Heart left ventricle (tissue), 16 donors: Measurements from ENCODE around the gene PRICKLE3. TPM values are rescaled to one million over a fixed set of nuclear protein-coding genes. Genes with fewer than 3 reads are reported as not detected.

Experiments
- ATAC-seq, 4 donors: fragments of 200-7000 bp; cut with Tn5 transposase; one replicate each; pipeline ENCODE4 v1.9.1; 2020 to 2022; ENCODE audit warnings: moderate library complexity in 4 of 4, mild to moderate bottlenecking in 3 of 4, moderate number of reproducible peaks in 1 of 4
- DNase-seq, 5 donors: peaks; one replicate each; pipeline ENCODE4 v3.0.0-alpha.2; 2020
- H3K27ac ChIP-seq, 12 donors: fragments of 200-600 bp; sonication (generic) in 4 of 12; one replicate each; pipeline versions ENCODE4 v1.5.0 to v1.8.0; 2016 to 2022; ENCODE audit warnings: mild to moderate bottlenecking in 2 of 12
- H3K27me3 ChIP-seq, 9 donors: fragments of 200-600 bp; sonication (generic) in 2 of 9; one replicate each; pipeline versions ENCODE4 v1.5.1 to v1.8.0; 2016 to 2022; ENCODE audit warnings: mild to moderate bottlenecking in 3 of 9
- H3K36me3 ChIP-seq, 9 donors: fragments of 200-600 bp; sonication (generic) in 2 of 9; one replicate each; pipeline versions ENCODE4 v1.5.0 to v1.8.0; 2018 to 2022; ENCODE audit warnings: mild to moderate bottlenecking in 2 of 9
- H3K4me1 ChIP-seq, 12 donors: fragments of 200-600 bp; sonication (generic) in 4 of 12; one replicate each; pipeline versions ENCODE4 v1.5.0 to v1.8.0; 2016 to 2022; ENCODE audit warnings: mild to moderate bottlenecking in 3 of 12
- H3K4me3 ChIP-seq, 12 donors: fragments of 200-600 bp; sonication (generic) in 4 of 12; one replicate each; pipeline versions ENCODE4 v1.5.0 to v1.8.0; 2017 to 2022; ENCODE audit warnings: mild to moderate bottlenecking in 9 of 12, moderate library complexity in 4 of 12
- H3K9me3 ChIP-seq, 12 donors: fragments of 200-600 bp; sonication (generic) in 4 of 12; one replicate each; pipeline versions ENCODE4 v1.5.0 to v1.8.0; 2016 to 2022; ENCODE audit warnings: mild to moderate bottlenecking in 1 of 12
- POLR2A ChIP-seq, 2 donors: fragments of 450-650 bp; IDR thresholded peaks; one replicate each; pipeline ENCODE4 v1.6.1; 2017; ENCODE audit warnings: antibody characterized with exemption in 2 of 2, mild to moderate bottlenecking in 2 of 2, moderate library complexity in 2 of 2
- WGBS, 4 donors: extraction: QIAGEN DNeasy Blood & Tissue Kit in 2 of 4; methylation state at CpG; one replicate each; pipeline versions ENCODE4 v1.1.5 to v1.1.7; 2013 to 2018; 5-methylcytosine and 5-hydroxymethylcytosine counted together
- intact Hi-C, 10 donors: fragments of 100-400 bp; cut with DNase I; formaldehyde crosslinking; loops; one replicate each; pipeline versions ENCODE4 v1.11.1 to v1.14.2; 2022
- polyA plus RNA-seq, 2 donors: library from polyadenylated mRNA; stranded (reverse); fragments of 200-250 nt; gene quantifications; one replicate each; pipeline ENCODE4 v1.2.3, GENCODE V29; 2013
- total RNA-seq, 9 donors: library from RNA; depleted of rRNA in 2 of 9; stranded (reverse); fragments of >200 nt in 2 of 9; fragmentation: NEBNext Ultra II Directional in 3 of 9; extraction: Animal tissue kit (Norgen Biotek cat#: 25700) in 3 of 9; gene quantifications; one replicate each; pipeline versions ENCODE4 v1.1.0 to v1.2.4, GENCODE V29; 2016 to 2023
- TF ChIP-seq, protein P1 (sequence below), 12 donors: fragments of 200-600 bp; sonication (generic) in 4 of 12; IDR thresholded peaks; one replicate each; pipeline versions ENCODE4 v1.5.0 to v1.8.0; 2018 to 2022; ENCODE audit warnings: antibody characterized with exemption in 12 of 12, mild to moderate bottlenecking in 5 of 12
- donor health status: ischemic (EF 13 %, LVEDD 7.1; RV severe dilation, severe dysfunction).
- donor health status: healthy with polysubstance abuse.
- donor health status: DM: no; HTN: yes; CAD: no.
- donor health status: DM: no; HTN: no; CAD: no.
- donor health status: ischemic (EF 25% LVEDD 6.9; RV normal size, moderate dysfunction).
- donor health status: ischemic (EF 25% LVEDD 5.7; RV mildly dilated, moderate dysfunction).
- donor health status: healthy.
- donor health status: DM: yes; HTN: yes; CAD: no.
- donor health status: ischemic (EF 35%, LVEDD 5.7; RV mildly dilated, moderate dysfunction).
- donor health status: nonischemic (EF 11% LVEDD 7.7; RV severe dilation, severe dysfunction).
- donor health status: DM: yes; HTN: yes; CAD: no.
- donor health status: PGD.
- donor health status: ischemic (EF 29% LVEDD 5.4; RV normal size, mild dysfunction).
- donor health status: nonischemic (EF 23%, LVEDD 6.1; RV moderate dilation, normal function).

PRICKLE3 gene
- total and polyA plus RNA-seq, 11 donors, result 6.5 to 13.2 (median 9.3) TPM

DNA sequence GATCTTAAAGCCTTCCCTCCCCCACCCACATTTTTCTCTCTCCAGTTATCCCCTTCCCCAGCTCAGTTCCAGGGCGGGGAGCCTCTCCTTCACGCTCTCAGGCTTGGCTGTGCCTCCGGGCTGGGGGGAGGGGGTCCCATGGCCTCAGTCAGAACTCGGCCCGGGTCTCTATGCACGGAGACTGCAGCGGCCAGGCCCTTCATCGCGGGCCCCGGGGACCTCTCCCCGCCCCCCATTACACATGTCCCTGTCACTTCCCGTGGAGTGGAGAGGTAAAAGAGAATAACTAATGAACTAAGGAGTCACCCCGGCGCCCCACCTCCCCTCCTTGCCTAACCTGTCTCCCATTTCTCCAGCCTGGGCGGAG lies 838 bp upstream of the PRICKLE3 start:
- H3K4me3 ChIP-seq, result no peak overlapping the region
- H3K27ac ChIP-seq, result peak overlapping the region in 7 of 12 donors; percentile 75 to 89 (median 83)
- H3K9me3 ChIP-seq, result no peaks in the 10 kb centered on the region
- DNase-seq (no peak), ATAC-seq (no peak)
- H3K27me3 ChIP-seq, result no peaks in the 10 kb centered on the region
- peaks cover 0 to 23% (median 7%) of the 10 kb centered on the region in 12 donors for H3K4me1 ChIP-seq
- H3K36me3 ChIP-seq, result peaks cover 0 to 15% (median 7%) of the 10 kb centered on the region in 9 donors
- TF ChIP-seq, protein P1, sequence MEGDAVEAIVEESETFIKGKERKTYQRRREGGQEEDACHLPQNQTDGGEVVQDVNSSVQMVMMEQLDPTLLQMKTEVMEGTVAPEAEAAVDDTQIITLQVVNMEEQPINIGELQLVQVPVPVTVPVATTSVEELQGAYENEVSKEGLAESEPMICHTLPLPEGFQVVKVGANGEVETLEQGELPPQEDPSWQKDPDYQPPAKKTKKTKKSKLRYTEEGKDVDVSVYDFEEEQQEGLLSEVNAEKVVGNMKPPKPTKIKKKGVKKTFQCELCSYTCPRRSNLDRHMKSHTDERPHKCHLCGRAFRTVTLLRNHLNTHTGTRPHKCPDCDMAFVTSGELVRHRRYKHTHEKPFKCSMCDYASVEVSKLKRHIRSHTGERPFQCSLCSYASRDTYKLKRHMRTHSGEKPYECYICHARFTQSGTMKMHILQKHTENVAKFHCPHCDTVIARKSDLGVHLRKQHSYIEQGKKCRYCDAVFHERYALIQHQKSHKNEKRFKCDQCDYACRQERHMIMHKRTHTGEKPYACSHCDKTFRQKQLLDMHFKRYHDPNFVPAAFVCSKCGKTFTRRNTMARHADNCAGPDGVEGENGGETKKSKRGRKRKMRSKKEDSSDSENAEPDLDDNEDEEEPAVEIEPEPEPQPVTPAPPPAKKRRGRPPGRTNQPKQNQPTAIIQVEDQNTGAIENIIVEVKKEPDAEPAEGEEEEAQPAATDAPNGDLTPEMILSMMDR (IDR thresholded peaks at IDR 0.05), result no peak
- no peak for TF ChIP-seq POLR2A (IDR thresholded peaks at IDR 0.05)
- intact Hi-C loops, result loop anchor here in 1 of 10 donors (2.0 kb wide), 1 partner anchor 20 kb away; no protein-coding TSS in a partner anchor
- WGBS, 4 donors, result 56 to 64% (median 63%) methylated on average over 15 of the region's 15 CpGs

DNA sequence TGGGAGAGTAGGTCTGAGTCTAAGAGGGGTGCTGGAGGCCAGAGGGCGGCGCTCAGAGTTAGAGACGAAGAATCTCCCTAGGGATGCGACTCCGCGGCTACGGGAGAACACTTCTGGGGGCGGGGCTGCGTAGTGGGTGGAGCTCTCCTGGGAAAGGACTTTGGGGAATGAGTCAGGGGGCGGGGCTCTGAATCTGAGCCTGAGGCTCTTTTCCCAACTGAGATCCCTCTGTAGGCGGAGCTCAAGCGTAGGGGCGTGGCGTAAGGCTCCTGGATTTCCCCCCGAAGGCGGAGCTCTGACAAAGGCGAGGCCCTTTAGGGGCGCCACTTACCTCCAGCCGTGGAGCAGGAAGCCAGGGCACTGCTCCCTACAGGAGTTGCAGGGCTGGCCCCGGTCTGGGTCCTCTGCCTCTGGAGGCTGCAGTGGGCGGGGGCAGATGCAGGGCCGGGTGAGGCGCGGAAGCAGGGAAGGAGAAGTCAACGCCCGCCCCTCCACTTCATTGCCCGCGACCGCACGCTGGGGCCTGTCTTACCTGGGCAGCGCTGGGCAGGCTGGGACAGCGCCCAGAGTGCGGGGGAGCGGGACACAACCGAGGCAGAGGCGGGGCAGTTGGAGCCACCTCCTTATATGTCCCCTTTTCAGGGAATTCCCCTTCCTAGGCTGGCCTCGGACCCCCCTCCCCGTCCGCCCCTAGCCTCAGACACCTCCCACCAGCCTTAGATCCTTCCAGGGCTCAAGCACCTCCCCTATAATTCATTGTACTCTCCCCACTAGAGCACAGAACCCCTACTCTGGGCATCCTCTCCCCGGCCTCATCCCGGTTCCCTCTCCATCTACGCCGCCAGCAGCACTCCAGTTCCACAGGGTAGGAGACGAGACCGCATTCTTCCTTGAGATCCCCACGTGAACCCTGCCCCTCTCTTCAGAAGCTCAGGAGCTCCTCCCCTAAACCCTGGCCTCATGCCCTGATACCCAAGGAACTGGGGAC lies 1.6 kb downstream of the PRICKLE3 start:
- H3K36me3 ChIP-seq, result peaks cover 0 to 29% (median 7%) of the 10 kb centered on the region in 9 donors
- H3K4me1 ChIP-seq, result peaks cover 0 to 19% (median 3%) of the 10 kb centered on the region in 12 donors
- TF ChIP-seq, protein P1 (IDR thresholded peaks at IDR 0.05), result peak in 2 of 12 donors; percentile 16 to 19
- peak in 1 of 2 donors; percentile 65 for TF ChIP-seq POLR2A (IDR thresholded peaks at IDR 0.05)
- H3K27ac ChIP-seq, result peak overlapping the region; percentile 40 to 89 (median 69)
- no peaks in the 10 kb centered on the region for H3K27me3 ChIP-seq
- H3K4me3 ChIP-seq, result peak overlapping the region in 10 of 12 donors; percentile 40 to 84 (median 60)
- DNase-seq (peak; percentile 88 to 95 (median 91)), ATAC-seq (peak; percentile 81 to 92 (median 84))
- intact Hi-C loops, result no loop called here
- H3K9me3 ChIP-seq, result no peaks in the 10 kb centered on the region
- 9 to 55% (median 29%) methylated on average over 36 to 46 of the region's 46 CpGs for WGBS, 4 donors

DNA sequence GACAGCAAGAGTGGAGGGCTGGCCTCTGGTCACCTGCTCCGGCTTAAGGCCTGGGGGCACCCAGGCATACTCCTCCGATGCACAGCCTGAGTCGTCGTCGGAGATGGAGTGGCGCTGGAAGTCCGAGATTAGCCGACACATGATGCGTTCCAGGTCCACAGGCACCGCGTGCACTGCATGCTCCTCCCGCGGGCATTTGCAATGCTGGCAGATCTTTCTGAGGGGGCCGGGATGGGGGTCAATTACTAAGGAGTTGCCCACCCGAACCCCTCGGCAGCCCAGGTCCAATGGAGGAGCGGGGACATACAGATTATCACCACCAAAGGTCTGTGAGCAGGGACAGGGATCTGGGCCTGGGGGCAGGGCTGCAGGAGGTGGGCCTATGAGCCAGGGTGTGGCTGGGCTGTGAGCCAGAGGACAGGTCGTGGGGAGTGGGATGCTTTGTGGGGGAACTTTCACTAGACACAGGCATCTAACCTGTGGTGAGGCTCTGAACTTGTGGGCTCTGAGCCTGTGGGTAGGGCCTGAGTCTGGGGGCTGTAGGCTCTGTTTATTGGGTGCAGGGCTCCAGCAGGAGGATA lies 2.4 kb downstream of the PRICKLE3 start:
- H3K4me3 ChIP-seq, result peak overlapping the region in 4 of 12 donors; percentile 53 to 84 (median 62)

More for the DNA sequence above, 2.4 kb downstream of the PRICKLE3 start:
- DNase-seq, result peak in 1 of 5 donors; percentile 42
- intact Hi-C loops, result no loop called here
- WGBS, 4 donors, result 69 to 80% (median 77%) methylated on average over 4 to 18 of the region's 18 CpGs
- Histone ChIP-seq H3K27me3 (no peaks in the 10 kb centered on the region), H3K36me3 (peaks cover 0 to 30% (median 7%) of the 10 kb centered on the region in 9 donors), H3K4me1 (peaks cover 0 to 19% (median 3%) of the 10 kb centered on the region in 12 donors), H3K9me3 (no peaks in the 10 kb centered on the region), H3K27ac (peak overlapping the region in 8 of 12 donors; percentile 35 to 84 (median 56))
- no peak for TF ChIP-seq POLR2A (IDR thresholded peaks at IDR 0.05)
- TF ChIP-seq, protein P1 (IDR thresholded peaks at IDR 0.05), result no peak
- ATAC-seq, result no peak
